Parathyroid adenoma (tissue), 2 donors: ENCODE results near the gene GDA.

Experiments
- H2AFZ ChIP-seq: fragments of 300-600 bp; sonication (generic); one replicate; pipeline ENCODE4 v1.7.0; 2017; ENCODE audit warnings: antibody characterized with exemption, mild to moderate bottlenecking
- H3K27ac ChIP-seq: fragments of 300-600 bp; sonication (generic); one replicate; pipeline ENCODE4 v1.7.0; 2017
- H3K27me3 ChIP-seq: fragments of 300-600 bp; sonication (generic); one replicate; pipeline ENCODE4 v1.7.0; 2017; ENCODE audit warnings: low read length; ENCODE audit not compliant: control insufficient read depth, insufficient read depth
- H3K36me3 ChIP-seq: fragments of 300-600 bp; sonication (generic); one replicate; pipeline ENCODE4 v1.7.0; 2017; ENCODE audit warnings: low read length; ENCODE audit not compliant: control insufficient read depth, insufficient read depth
- H3K4me1 ChIP-seq: fragments of 300-600 bp; sonication (generic); one replicate; pipeline ENCODE4 v1.7.0; 2017; ENCODE audit warnings: control low read depth
- H3K4me2 ChIP-seq: fragments of 300-600 bp; sonication (generic); one replicate; pipeline ENCODE4 v1.7.0; 2017; ENCODE audit warnings: low read length
- H3K4me3 ChIP-seq: fragments of 300-600 bp; sonication (generic); one replicate; pipeline ENCODE4 v1.7.0; 2017; ENCODE audit warnings: low read depth, low read length
- H3K79me2 ChIP-seq: fragments of 300-600 bp; sonication (generic); one replicate; pipeline ENCODE4 v1.7.0; 2017; ENCODE audit warnings: control low read depth
- H3K9ac ChIP-seq: fragments of 300-600 bp; sonication (generic); one replicate; pipeline ENCODE4 v1.7.0; 2017; ENCODE audit warnings: mild to moderate bottlenecking
- H3K9me3 ChIP-seq: fragments of 300-600 bp; sonication (generic); one replicate; pipeline ENCODE4 v1.7.0; 2017; ENCODE audit warnings: low read length; ENCODE audit not compliant: control insufficient read depth
- CTCF ChIP-seq: fragments of 300-600 bp; sonication (generic); IDR thresholded peaks from one replicate; pipeline ENCODE4 v1.7.0; 2017; ENCODE audit warnings: antibody characterized with exemption, mild to moderate bottlenecking
- donor health status: primary hyperparathyroidism.

GDA gene

GRCh38 chr9:72149231-72149975 is at the start of gene GDA:
TSS of gene GDA (plus strand) at chr9:72149440. CDS start at chr9:72149560, 120 bp downstream.
- Histone ChIP-seq H3K9me3 (no peaks in the 10 kb centered on the region), H3K4me2 (peak within 1 kb of the TSS; percentile 72), H3K36me3 (no peaks in the 10 kb centered on the region), H3K27me3 (no peaks in the 10 kb centered on the region), H3K27ac (no peak within 1 kb of the TSS), H3K79me2 (no peaks in the 10 kb centered on the region), H3K4me3 (peak within 1 kb of the TSS; percentile 56), H2AFZ (no peak within 1 kb of the TSS), H3K4me1 (no peaks in the 10 kb centered on the region), H3K9ac (no peak within 1 kb of the TSS)
- TF ChIP-seq CTCF, result no peak

DNA sequence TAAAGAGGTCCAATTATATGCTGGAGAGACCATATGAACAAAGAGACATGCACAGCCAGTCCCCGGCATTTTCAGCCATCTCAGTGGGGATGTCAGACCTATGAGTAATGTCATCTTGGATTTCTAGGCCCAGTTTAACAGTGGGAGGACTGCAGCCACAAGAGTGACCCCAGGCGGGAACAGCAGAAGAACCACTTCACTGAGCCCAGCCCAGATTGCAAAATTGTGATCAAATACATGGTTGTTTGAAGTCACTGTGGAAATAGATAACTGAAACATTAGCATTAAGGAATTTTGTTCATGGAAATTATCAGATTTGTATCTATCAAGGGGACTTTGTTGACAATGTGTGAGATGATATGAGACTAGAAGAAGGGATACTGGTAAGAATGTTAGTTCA is 46.7 kb upstream of the GDA start:
- Histone ChIP-seq H3K4me3 (no peak overlapping the region), H3K9ac (no peak overlapping the region), H3K27ac (no peak overlapping the region), H3K79me2 (no peaks in the 10 kb centered on the region), H3K4me2 (no peak overlapping the region), H3K4me1 (no peaks in the 10 kb centered on the region), H3K9me3 (no peaks in the 10 kb centered on the region), H3K27me3 (no peaks in the 10 kb centered on the region), H2AFZ (no peak overlapping the region), H3K36me3 (no peaks in the 10 kb centered on the region)
- no peak for TF ChIP-seq CTCF

DNA sequence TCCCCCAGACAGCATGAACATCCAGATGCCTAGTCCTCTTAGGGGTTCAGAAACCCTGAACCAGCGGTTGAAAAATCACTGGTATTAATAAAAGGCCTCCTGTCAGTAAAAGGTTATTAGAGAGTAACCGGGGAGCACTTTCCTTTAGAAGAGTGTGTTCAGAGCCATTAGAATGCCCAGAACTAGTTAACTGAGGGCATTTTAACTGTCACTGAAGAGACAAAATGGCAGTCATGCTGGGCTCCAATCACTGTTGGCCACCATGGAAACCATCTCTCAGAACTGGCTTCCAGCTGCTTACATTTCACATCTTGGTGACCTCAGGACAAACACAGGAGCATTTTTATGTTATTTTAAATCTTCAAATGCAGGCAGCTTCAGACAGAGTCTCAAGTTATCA is 36.2 kb upstream of the GDA start:
- no peaks in the 10 kb centered on the region for H3K9me3 ChIP-seq
- no peak overlapping the region for H2AFZ ChIP-seq

GRCh38 chr9:72119853-72120252 is 29.4 kb upstream of the GDA start:
- Histone ChIP-seq H3K9ac (no peak overlapping the region), H3K9me3 (no peaks in the 10 kb centered on the region), H3K79me2 (no peaks in the 10 kb centered on the region), H3K27ac (no peak overlapping the region), H3K4me2 (no peak overlapping the region), H3K36me3 (no peaks in the 10 kb centered on the region), H2AFZ (no peak overlapping the region), H3K4me3 (no peak overlapping the region), H3K4me1 (no peaks in the 10 kb centered on the region), H3K27me3 (no peaks in the 10 kb centered on the region)
- TF ChIP-seq CTCF, result no peak

More for the DNA sequence above, 36.2 kb upstream of the GDA start:
- H3K4me1 ChIP-seq, result no peaks in the 10 kb centered on the region
- no peak overlapping the region for H3K4me2 ChIP-seq
- H3K4me3 ChIP-seq, result no peak overlapping the region
- H3K9ac ChIP-seq, result no peak overlapping the region
- H3K27ac ChIP-seq, result no peak overlapping the region
- no peaks in the 10 kb centered on the region for H3K27me3 ChIP-seq
- no peaks in the 10 kb centered on the region for H3K79me2 ChIP-seq
- TF ChIP-seq CTCF, result no peak
- no peaks in the 10 kb centered on the region for H3K36me3 ChIP-seq

DNA sequence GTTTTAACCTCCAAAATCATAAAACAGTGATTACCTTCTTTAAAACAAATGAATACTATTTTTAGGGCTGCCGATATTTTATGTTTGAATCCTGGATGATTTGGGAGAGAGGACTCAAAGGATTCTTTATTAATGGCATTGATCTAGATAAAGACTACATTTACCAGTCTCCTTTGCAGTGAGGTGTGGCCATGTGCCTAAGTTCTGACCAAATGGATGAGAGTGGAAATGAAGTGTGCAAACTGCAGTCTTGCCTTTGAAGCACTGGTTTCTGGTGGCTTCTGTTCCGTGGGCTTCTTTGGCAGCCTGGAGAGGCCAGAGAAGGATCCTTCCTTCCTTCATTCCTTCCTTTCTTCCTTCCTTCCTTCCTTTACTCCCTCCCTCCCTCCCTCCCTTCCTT is 24.3 kb upstream of the GDA start:
- Histone ChIP-seq H3K9ac (no peak overlapping the region), H3K27me3 (no peaks in the 10 kb centered on the region), H3K4me3 (no peak overlapping the region), H2AFZ (no peak overlapping the region), H3K79me2 (no peaks in the 10 kb centered on the region), H3K9me3 (no peaks in the 10 kb centered on the region), H3K36me3 (no peaks in the 10 kb centered on the region), H3K4me2 (no peak overlapping the region), H3K4me1 (no peaks in the 10 kb centered on the region), H3K27ac (no peak overlapping the region)
- TF ChIP-seq CTCF, result no peak
